Globus pallidus (tissue), 1 donor: ENCODE measurements around the gene PDE8A.
A peak's percentile ranks its signal among the peaks of the same experiment; 100 is the strongest.

Experiments used
- DNase-seq: peaks from one replicate; pipeline ENCODE4 v3.0.0-alpha.2; 2015; ENCODE audit warnings: low spot score

The PDE8A gene

DNA sequence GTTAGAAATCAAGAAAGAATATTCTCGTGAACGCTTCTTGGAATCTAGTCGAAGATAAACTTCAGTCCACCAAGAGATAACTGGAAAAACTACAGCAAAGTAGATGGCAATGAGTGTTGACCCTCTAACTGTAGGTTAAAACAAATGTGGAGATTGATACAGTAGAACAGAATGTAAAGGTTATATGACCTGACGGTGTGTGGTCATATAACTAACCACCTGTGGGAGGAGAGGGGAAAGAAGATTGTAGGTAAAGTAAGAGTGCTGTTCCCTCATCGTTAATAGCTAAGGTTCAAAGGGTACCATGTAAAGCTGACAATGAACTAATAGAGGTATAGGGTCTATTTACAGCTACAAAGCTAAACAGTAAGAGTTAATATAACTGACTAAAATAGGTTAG lies 52.6 kb downstream of the PDE8A start:
- no peak for DNase-seq

DNA sequence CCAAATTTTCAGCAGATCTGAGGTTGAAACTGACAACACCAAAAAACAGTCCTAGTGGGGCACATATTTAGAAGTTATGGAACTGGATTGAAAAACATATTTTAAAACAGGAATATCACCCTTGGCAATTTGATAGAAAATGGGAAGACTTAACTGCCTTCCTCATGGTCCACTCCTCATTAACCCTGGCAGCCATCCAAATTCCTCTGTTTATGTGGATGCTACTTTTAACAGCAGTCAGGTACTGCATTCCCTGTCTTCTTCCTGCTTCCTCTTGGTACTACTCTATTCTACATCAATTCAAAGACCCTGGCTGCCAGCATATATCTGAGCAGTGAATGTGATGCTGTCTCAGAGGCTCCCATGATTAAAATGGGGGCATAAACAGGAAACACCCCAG lies 54.3 kb downstream of the PDE8A start:
- DNase-seq: no peak

DNA sequence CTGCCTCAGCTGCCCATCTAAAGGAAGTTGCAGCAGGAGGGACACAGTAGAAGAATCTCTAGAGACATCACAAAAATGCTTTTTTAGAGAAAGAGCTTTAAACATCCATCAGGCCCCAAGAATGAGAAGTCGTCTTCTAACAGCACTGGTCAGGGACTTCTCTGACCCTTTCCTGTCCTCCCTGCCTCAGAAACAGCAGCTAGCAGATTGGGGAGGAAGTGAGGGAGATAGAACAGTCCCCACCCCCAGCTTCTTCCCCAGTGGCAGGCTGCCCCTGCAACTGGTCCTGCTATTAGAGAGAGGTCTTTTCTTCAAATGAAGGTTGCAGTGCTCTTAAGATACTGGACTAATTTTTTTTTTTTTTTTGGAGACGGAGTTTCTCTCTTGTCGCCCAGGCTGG lies 55.1 kb downstream of the PDE8A start:
- DNase-seq: peak; percentile 63

DNA sequence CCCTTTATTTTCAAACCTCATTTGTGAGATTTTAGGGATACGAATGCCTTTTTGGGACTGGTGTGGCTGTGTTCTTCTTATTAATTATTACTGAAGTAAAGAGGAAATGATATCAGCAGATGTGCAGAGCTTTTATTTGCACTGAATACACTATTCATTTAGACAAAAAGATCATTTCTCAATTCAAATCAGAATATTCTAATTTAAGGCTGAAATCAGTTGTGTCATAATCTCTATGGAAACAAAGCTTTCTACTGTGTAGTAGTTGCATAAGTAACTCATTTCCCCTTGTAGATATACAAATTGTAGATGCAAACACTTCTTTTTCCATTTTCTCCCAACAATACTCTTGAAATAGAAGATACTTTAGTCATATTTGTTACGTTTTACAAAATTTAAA lies 56.0 kb downstream of the PDE8A start:
- peak; percentile 81 for DNase-seq

- DNase-seq: peak; percentile 70
Measured at GRCh38 chr15:85041230-85041629, 59.6 kb downstream of the PDE8A start.

GRCh38 chr15:85044251-85044853 lies 62.7 kb downstream of the PDE8A start:
- peak; percentile 89 for DNase-seq

- DNase-seq: no peak
Measured at GRCh38 chr15:85044894-85045293, 63.2 kb downstream of the PDE8A start.

DNA sequence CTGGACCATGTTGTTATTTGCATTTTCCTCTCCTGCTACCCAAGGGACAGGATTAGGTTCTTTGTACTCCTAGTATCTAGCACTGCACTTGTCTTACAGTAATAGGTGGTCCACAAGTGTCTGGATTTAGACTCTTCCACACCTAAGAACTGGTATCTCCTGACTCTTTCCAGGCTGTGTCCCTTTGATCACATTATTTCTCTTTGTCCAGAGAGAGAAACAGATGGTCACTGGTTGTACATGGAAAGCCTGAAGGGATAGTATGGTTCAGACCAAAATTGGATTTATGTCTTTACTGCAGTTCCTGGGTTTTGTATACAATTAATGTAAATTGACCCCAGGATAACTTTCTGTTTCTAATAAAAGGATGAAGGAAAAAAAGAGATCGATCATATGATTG lies 64.0 kb downstream of the PDE8A start:
- DNase-seq: no peak

- peak; percentile 77 for DNase-seq
Measured at GRCh38 chr15:85047271-85047948, 65.8 kb downstream of the PDE8A start.

DNA sequence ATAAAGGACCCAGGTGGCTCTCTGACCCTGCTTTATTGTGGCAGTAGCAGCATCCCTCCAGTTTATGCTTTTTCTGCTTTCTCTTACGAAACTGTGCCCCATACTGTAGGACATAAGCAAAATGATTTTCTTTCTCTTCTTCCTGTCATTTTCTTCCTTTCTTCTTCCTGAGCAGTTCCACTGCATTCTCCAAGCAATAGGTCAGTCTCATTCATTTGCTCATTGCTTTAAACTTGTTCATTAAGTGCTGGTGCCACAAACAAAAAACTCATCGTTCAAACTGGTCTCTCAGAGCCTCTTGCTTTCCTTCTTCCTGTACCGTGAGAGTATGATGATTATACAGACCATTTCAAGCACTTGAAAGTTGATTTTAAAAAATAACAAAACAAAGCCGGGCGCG lies 66.8 kb downstream of the PDE8A start:
- DNase-seq: no peak

DNA sequence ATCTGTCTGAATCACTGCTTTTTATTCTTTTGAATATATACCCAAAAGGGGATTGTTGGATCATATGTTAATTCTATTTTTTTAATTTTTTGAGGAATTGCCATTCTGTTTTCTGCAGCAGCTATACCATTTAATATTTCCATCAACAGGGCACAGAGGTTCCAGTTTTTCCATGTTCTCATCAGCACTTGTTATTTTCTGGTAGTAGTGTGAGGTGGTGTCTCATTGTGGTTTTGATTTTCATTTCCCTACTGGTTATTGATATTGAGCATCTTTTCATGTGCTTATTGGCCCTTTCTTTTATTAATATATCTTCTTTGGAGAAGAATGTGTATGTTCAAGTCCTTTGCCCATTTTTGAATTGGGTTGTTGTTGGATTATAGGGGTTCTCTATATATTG lies 68.1 kb downstream of the PDE8A start:
- no peak for DNase-seq

DNA sequence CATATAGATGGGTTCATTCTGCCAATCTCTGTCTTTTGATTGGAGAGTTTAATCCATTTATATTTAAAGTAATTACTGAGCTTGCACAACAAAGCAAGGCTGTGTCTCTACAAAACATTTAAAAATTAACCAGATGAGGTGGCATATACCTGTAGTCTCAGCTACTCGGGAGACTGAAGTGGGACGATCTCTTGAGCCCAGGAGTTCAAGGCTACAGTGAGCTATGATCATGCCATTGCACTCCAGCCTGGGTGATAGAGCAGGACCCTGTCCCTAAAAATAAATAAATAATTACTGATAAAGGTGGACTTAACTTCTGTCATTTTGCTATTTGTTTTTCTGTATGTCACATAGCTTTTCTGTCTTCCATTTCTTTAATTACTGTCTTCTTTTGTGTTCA lies 78.1 kb downstream of the PDE8A start:
- no peak for DNase-seq

- no peak for DNase-seq
Measured at GRCh38 chr15:85062560-85062959, 80.9 kb downstream of the PDE8A start.

GRCh38 chr15:85063088-85063487 lies 81.4 kb downstream of the PDE8A start:
- DNase-seq: no peak

- no peak for DNase-seq
Measured at GRCh38 chr15:85063522-85064079, 81.9 kb downstream of the PDE8A start.

DNA sequence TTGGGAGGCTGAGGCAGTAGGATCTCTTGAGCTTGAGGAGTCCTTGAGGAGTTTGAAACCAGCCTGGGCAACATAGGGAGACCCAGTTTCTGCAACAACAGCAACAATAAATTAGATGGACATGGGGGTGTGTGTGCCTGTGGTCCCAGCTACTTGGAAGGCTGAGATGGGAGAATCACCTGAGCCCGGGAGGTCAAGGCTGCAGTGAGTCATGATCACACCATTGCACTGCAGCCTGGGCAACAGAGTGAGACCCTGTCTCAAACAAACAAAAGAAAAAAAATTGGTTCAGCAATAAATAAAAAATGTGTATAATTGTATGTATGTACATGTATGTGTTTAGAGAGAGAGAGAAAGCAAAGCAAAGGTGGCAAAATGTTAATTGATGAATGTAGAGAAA lies 83.1 kb downstream of the PDE8A start:
- no peak for DNase-seq

GRCh38 chr15:85071061-85071460 lies 89.4 kb downstream of the PDE8A start:
- DNase-seq: peak; percentile 33

GRCh38 chr15:85071504-85071903 lies 89.8 kb downstream of the PDE8A start:
- no peak for DNase-seq

GRCh38 chr15:85072917-85073316 lies 91.3 kb downstream of the PDE8A start:
- no peak for DNase-seq

DNA sequence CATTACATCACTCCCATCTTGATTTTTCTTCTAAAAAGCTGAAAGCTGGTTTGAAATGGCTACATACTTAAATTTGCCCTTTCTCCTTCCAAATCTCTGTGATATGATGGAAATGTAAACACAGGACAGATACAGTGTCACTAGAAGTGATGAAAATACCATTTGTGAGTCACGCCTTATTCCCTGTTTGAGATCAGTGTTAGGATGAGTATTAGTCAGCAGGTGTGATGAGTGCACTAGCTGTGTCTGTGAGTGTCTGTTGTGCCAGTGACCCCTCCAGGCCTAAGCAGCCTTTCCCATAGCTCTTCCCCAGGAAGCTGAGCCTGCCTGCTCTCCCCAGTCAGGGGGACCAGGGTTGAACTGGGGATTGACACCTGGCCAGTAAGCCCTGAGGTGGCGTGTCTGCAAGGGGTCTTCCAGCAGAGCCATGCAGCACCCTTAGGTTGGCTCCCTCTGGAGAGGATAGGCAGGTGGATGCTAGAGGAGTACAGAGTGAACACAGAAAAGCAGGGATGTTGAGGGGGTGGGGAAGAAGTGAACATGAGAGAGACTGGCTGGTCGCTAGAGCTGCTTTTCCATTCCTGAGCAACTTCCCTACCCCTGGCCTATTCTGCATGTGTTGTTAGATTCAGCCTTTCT lies 92.0 kb downstream of the PDE8A start:
- DNase-seq: no peak

GRCh38 chr15:85086855-85087254 lies 105.2 kb downstream of the PDE8A start:
- no peak for DNase-seq

GRCh38 chr15:85088300-85088699 lies 106.6 kb downstream of the PDE8A start:
- no peak for DNase-seq

DNA sequence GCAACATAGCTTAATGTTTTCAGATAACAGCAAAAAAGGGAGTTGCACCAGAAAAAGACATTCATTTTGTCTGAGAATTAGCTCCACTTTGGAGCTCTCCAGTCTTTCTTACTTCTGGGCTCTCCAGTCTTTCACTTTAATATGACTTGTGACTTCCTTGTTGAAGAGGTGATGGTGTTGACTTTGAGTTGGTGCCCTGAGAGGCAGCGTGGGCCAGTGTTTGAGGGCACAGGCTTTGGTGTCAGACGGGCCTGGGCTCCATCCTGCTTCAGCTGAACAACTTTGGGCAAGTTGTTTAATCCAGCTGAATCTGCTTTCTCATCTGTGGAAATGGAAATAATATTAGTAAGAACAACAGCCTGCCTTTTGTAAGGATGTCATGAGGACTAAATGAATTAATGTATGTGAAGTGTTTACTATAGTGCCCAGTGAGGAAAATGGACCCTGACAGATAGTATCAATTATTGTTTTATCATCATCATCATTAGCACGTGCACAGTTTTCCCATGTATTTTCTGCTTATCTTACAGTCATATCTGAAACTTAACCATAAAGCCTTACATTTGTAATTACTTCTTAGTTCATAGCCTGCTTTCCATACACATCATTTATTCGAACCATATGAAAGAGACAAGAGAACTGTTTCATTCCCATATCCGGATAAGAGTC lies 108.4 kb downstream of the PDE8A start:
- no peak for DNase-seq
